Subcutaneous abdominal adipose tissue (tissue), 5 donors: Measurements from ENCODE around the gene STK38L.

Experiments
- H3K27ac ChIP-seq: one replicate; pipeline ENCODE4 v1.7.0; 2013; ENCODE audit warnings: low read depth, mild to moderate bottlenecking, inconsistent platforms, low read length, moderate library complexity
- H3K27me3 ChIP-seq, 5 donors: one replicate each; pipeline ENCODE4 v1.7.0; 2013; ENCODE audit warnings: low read length in 5 of 5, inconsistent platforms in 1 of 5; ENCODE audit not compliant: control insufficient read depth in 5 of 5, insufficient read depth in 4 of 5
- H3K36me3 ChIP-seq, 5 donors: one replicate each; pipeline ENCODE4 v1.7.0; 2013; ENCODE audit warnings: low read length in 5 of 5; ENCODE audit not compliant: control insufficient read depth in 5 of 5, insufficient read depth in 5 of 5
- H3K4me1 ChIP-seq, 5 donors: one replicate each; pipeline ENCODE4 v1.7.0; 2013; ENCODE audit warnings: low read length in 5 of 5, mild to moderate bottlenecking in 3 of 5, moderate library complexity in 1 of 5; ENCODE audit not compliant: control insufficient read depth in 5 of 5, insufficient read depth in 5 of 5
- H3K4me3 ChIP-seq, 5 donors: one replicate each; pipeline ENCODE4 v1.7.0; 2013; ENCODE audit warnings: low read length in 5 of 5, low read depth in 1 of 5
- H3K9ac ChIP-seq, 5 donors: one replicate each; pipeline ENCODE4 v1.7.0; 2013; ENCODE audit warnings: low read length in 5 of 5, mild to moderate bottlenecking in 4 of 5, moderate library complexity in 3 of 5
- H3K9me3 ChIP-seq, 5 donors: one replicate each; pipeline ENCODE4 v1.7.0; 2013; ENCODE audit warnings: low read length in 5 of 5; ENCODE audit not compliant: control insufficient read depth in 5 of 5
- donor health status: healthy.
- donor health status: healthy.
- donor health status: healthy.
- donor health status: healthy.
- donor health status: healthy.

The STK38L gene

GRCh38 chr12:27273114-27273513 is 29.0 kb downstream of the STK38L start:
- Histone ChIP-seq H3K4me3 (no peak overlapping the region), H3K4me1 (peaks cover 4 to 53% (median 49%) of the 10 kb centered on the region in 5 donors), H3K9me3 (no peaks in the 10 kb centered on the region), H3K27me3 (no peaks in the 10 kb centered on the region), H3K9ac (peak overlapping the region in 4 of 5 donors; percentile 54 to 71 (median 60)), H3K27ac (peak overlapping the region; percentile 94), H3K36me3 (no peaks in the 10 kb centered on the region)

- no peak overlapping the region for H3K9ac ChIP-seq
- H3K36me3 ChIP-seq = no peaks in the 10 kb centered on the region
- H3K9me3 ChIP-seq = no peaks in the 10 kb centered on the region
- peak overlapping the region; percentile 94 for H3K27ac ChIP-seq
- H3K27me3 ChIP-seq = no peaks in the 10 kb centered on the region
- H3K4me3 ChIP-seq = no peak overlapping the region
- H3K4me1 ChIP-seq = peaks cover 4 to 61% (median 55%) of the 10 kb centered on the region in 5 donors
These were observed 30.6 kb downstream of the STK38L start for GRCh38 chr12:27274706-27275105.

- Histone ChIP-seq H3K4me1 (peaks cover 4 to 71% (median 65%) of the 10 kb centered on the region in 5 donors), H3K27ac (no peak overlapping the region), H3K4me3 (no peak overlapping the region)
These were observed 32.2 kb downstream of the STK38L start for GRCh38 chr12:27276275-27276674.

GRCh38 chr12:27277846-27278260 is 33.8 kb downstream of the STK38L start:
- Histone ChIP-seq H3K36me3 (no peaks in the 10 kb centered on the region), H3K27ac (peak overlapping the region; percentile 91), H3K9ac (peak overlapping the region in 2 of 5 donors; percentile 58 to 68), H3K4me3 (no peak overlapping the region), H3K27me3 (no peaks in the 10 kb centered on the region), H3K9me3 (no peaks in the 10 kb centered on the region), H3K4me1 (peaks cover 0 to 60% (median 56%) of the 10 kb centered on the region in 5 donors)

More at GRCh38 chr12:27276275-27276674, 32.2 kb downstream of the STK38L start:
- H3K36me3 ChIP-seq = no peaks in the 10 kb centered on the region
- H3K27me3 ChIP-seq = no peaks in the 10 kb centered on the region
- peak overlapping the region in 1 of 5 donors; percentile 46 for H3K9ac ChIP-seq
- no peaks in the 10 kb centered on the region for H3K9me3 ChIP-seq

- Histone ChIP-seq H3K4me3 (no peak overlapping the region), H3K27ac (peak overlapping the region; percentile 91), H3K4me1 (peaks cover 0 to 57% (median 47%) of the 10 kb centered on the region in 5 donors), H3K9ac (peak overlapping the region in 1 of 5 donors; percentile 49), H3K36me3 (peaks cover 0 to 5% (median 0%) of the 10 kb centered on the region in 5 donors), H3K9me3 (no peaks in the 10 kb centered on the region), H3K27me3 (no peaks in the 10 kb centered on the region)
These were observed 35.7 kb downstream of the STK38L start for GRCh38 chr12:27279826-27280225.

- no peaks in the 10 kb centered on the region for H3K9me3 ChIP-seq
- no peaks in the 10 kb centered on the region for H3K27me3 ChIP-seq
- H3K4me1 ChIP-seq = peaks cover 1 to 60% (median 46%) of the 10 kb centered on the region in 5 donors
- peak overlapping the region in 1 of 5 donors; percentile 49 for H3K9ac ChIP-seq
- peak overlapping the region; percentile 91 for H3K27ac ChIP-seq
- H3K36me3 ChIP-seq = peaks cover 0 to 5% (median 0%) of the 10 kb centered on the region in 5 donors
- H3K4me3 ChIP-seq = no peak overlapping the region
These were observed 36.3 kb downstream of the STK38L start for GRCh38 chr12:27280412-27280811.

GRCh38 chr12:27282754-27283153 is 38.7 kb downstream of the STK38L start:
- H3K4me3 ChIP-seq = no peak overlapping the region
- H3K36me3 ChIP-seq = peaks cover 0 to 5% (median 0%) of the 10 kb centered on the region in 5 donors
- H3K4me1 ChIP-seq = peaks cover 3 to 49% (median 32%) of the 10 kb centered on the region in 5 donors
- no peaks in the 10 kb centered on the region for H3K27me3 ChIP-seq
- no peak overlapping the region for H3K9ac ChIP-seq
- no peaks in the 10 kb centered on the region for H3K9me3 ChIP-seq
- H3K27ac ChIP-seq = no peak overlapping the region

GRCh38 chr12:27284021-27284420 is 39.9 kb downstream of the STK38L start:
- no peak overlapping the region for H3K4me3 ChIP-seq
- peaks cover 3 to 40% (median 22%) of the 10 kb centered on the region in 5 donors for H3K4me1 ChIP-seq
- no peaks in the 10 kb centered on the region for H3K9me3 ChIP-seq
- no peak overlapping the region for H3K9ac ChIP-seq
- H3K36me3 ChIP-seq = peaks cover 0 to 5% (median 0%) of the 10 kb centered on the region in 5 donors
- H3K27ac ChIP-seq = peak overlapping the region; percentile 85
- no peaks in the 10 kb centered on the region for H3K27me3 ChIP-seq

- Histone ChIP-seq H3K4me3 (no peak overlapping the region), H3K27ac (peak overlapping the region; percentile 85), H3K4me1 (peaks cover 3 to 39% (median 22%) of the 10 kb centered on the region in 5 donors), H3K9ac (peak overlapping the region in 1 of 5 donors; percentile 34), H3K36me3 (peaks cover 0 to 5% (median 0%) of the 10 kb centered on the region in 5 donors), H3K27me3 (no peaks in the 10 kb centered on the region), H3K9me3 (no peaks in the 10 kb centered on the region)
These were observed 40.7 kb downstream of the STK38L start for GRCh38 chr12:27284751-27285150.

GRCh38 chr12:27285403-27285802 is 41.3 kb downstream of the STK38L start:
- H3K36me3 ChIP-seq = peaks cover 0 to 5% (median 0%) of the 10 kb centered on the region in 5 donors
- H3K9me3 ChIP-seq = no peaks in the 10 kb centered on the region
- peak overlapping the region in 3 of 5 donors; percentile 32 to 59 (median 38) for H3K9ac ChIP-seq
- peaks cover 3 to 41% (median 19%) of the 10 kb centered on the region in 5 donors for H3K4me1 ChIP-seq
- peak overlapping the region; percentile 85 for H3K27ac ChIP-seq
- H3K27me3 ChIP-seq = no peaks in the 10 kb centered on the region
- no peak overlapping the region for H3K4me3 ChIP-seq
